ENCODE results near the gene HCN4. TPM values are rescaled to one million over a fixed set of nuclear protein-coding genes. Genes with fewer than 3 reads are reported as not detected.

Gene HCN4
- total and polyA plus RNA-seq, 8 donors = 0.09 to 1.1 (median 0.28) TPM

- Histone ChIP-seq H3K36me3 (no peaks in the 10 kb centered on the region), H3K9me3 (no peaks in the 10 kb centered on the region), H3K4me3 (no peak overlapping the region), H3K27me3 (no peaks in the 10 kb centered on the region), H3K4me1 (no peaks in the 10 kb centered on the region), H3K27ac (no peak overlapping the region)
- TF ChIP-seq CTCF (IDR thresholded peaks at IDR 0.05) = no peak
- intact Hi-C loops (cut with DNase I) = no loop called here
- no peak for DNase-seq
- FAIRE-seq = no peak
- 49% methylated on average over 7 of the region's 7 CpGs for WGBS, 2 donors
- no peak for ATAC-seq
These were observed 22.5 kb upstream of the HCN4 start for GRCh38 chr15:73391128-73391872.

- no peak overlapping the region for H3K4me3 ChIP-seq
- FAIRE-seq (no peak), ATAC-seq (no peak), DNase-seq (no peak)
- TF ChIP-seq CTCF (IDR thresholded peaks at IDR 0.05) = no peak
- no peaks in the 10 kb centered on the region for H3K27me3 ChIP-seq
- no peaks in the 10 kb centered on the region for H3K9me3 ChIP-seq
- no peaks in the 10 kb centered on the region for H3K4me1 ChIP-seq
- WGBS, 2 donors = 66 to 89% methylated on average over 2 of the region's 2 CpGs
- intact Hi-C loops (cut with DNase I) = no loop called here
- H3K27ac ChIP-seq = no peak overlapping the region
- H3K36me3 ChIP-seq = no peaks in the 10 kb centered on the region
These were observed 21.3 kb upstream of the HCN4 start for GRCh38 chr15:73389971-73390544.

GRCh38 chr15:73389539-73389938 is 20.8 kb upstream of the HCN4 start:
- H3K4me1 ChIP-seq = no peaks in the 10 kb centered on the region
- H3K27me3 ChIP-seq = no peaks in the 10 kb centered on the region
- FAIRE-seq = no peak
- H3K27ac ChIP-seq = no peak overlapping the region
- no peak overlapping the region for H3K4me3 ChIP-seq
- DNase-seq = no peak
- no peak for ATAC-seq
- no peaks in the 10 kb centered on the region for H3K36me3 ChIP-seq
- intact Hi-C loops (cut with DNase I) = no loop called here
- WGBS, 2 donors = 25 to 45% methylated on average over 2 of the region's 2 CpGs
- H3K9me3 ChIP-seq = no peaks in the 10 kb centered on the region
- no peak for TF ChIP-seq CTCF (IDR thresholded peaks at IDR 0.05)

- DNase-seq (peak in 3 of 6 donors; percentile 35 to 52 (median 43)), ATAC-seq (peak; percentile 79 to 87 (median 80)), FAIRE-seq (no peak)
- no peak overlapping the region for H3K4me3 ChIP-seq
- intact Hi-C loops (cut with DNase I) = no loop called here
- peak overlapping the region in 3 of 4 donors; percentile 39 to 57 (median 53) for H3K27ac ChIP-seq
- H3K4me1 ChIP-seq = no peaks in the 10 kb centered on the region
- H3K27me3 ChIP-seq = no peaks in the 10 kb centered on the region
- 24 to 30% methylated on average over 7 of the region's 7 CpGs for WGBS, 2 donors
- no peaks in the 10 kb centered on the region for H3K36me3 ChIP-seq
- no peaks in the 10 kb centered on the region for H3K9me3 ChIP-seq
- no peak for TF ChIP-seq CTCF (IDR thresholded peaks at IDR 0.05)
These were observed 19.6 kb upstream of the HCN4 start for GRCh38 chr15:73388256-73388781.
